HFFc6 (cell line): ENCODE data around the gene TDRD12. TPM values are rescaled to one million over a fixed set of nuclear protein-coding genes. Genes with fewer than 3 reads are reported as not detected.

ENCODE experiments used
- DNase-seq: peaks from one replicate; pipeline ENCODE4 v3.0.0-alpha.2; 2018
- H3K27ac Mint-ChIP-seq: 2 replicates; pipeline ENCODE4 v1.8.0; 2020; ENCODE audit warnings: mild to moderate bottlenecking, mixed read lengths
- H3K27me3 Mint-ChIP-seq: 2 replicates; pipeline ENCODE4 v1.8.0; 2021; ENCODE audit warnings: mild to moderate bottlenecking, moderate library complexity, mixed read lengths; ENCODE audit not compliant: insufficient read depth
- H3K36me3 Mint-ChIP-seq: 2 replicates; pipeline ENCODE4 v1.8.0; 2021; ENCODE audit warnings: low read depth, mixed read lengths
- H3K4me1 Mint-ChIP-seq: 2 replicates; pipeline ENCODE4 v1.8.0; 2020; ENCODE audit warnings: low read depth, mixed read lengths
- H3K4me3 Mint-ChIP-seq: 2 replicates; pipeline ENCODE4 v1.8.0; 2020; ENCODE audit warnings: mild to moderate bottlenecking, moderate library complexity, mixed read lengths
- H3K9me3 Mint-ChIP-seq: 2 replicates; pipeline ENCODE4 v1.8.0; 2020; ENCODE audit warnings: mild to moderate bottlenecking, mixed read lengths
- CTCF ChIP-seq: fragments of 200-600 bp; sonication (generic); IDR thresholded peaks from 2 replicates; pipeline ENCODE4 v1.5.0; 2021; ENCODE audit warnings: antibody characterized with exemption, mild to moderate bottlenecking
- total RNA-seq, 6 experiments: library from RNA; stranded (reverse); fragmentation: NEBNext Ultra II Directional; extraction: Animal tissue kit (Norgen Biotek cat#: 25700); gene quantifications; 2 replicates in 1 of 6; 3 replicates in 5 of 6; pipeline ENCODE4 v1.2.3, GENCODE V29; 2021

TDRD12 gene
- total RNA-seq, 6 experiments from 2014 or later, result 0.07 to 0.31 (median 0.18) TPM; not detected in 1

GRCh38 chr19:32824916-32825608 lies 105.5 kb downstream of the TDRD12 start:
- DNase-seq, result no peak
- no peak overlapping the region for H3K4me3 Mint-ChIP-seq
- H3K36me3 Mint-ChIP-seq, result no peaks in the 10 kb centered on the region
- no peaks in the 10 kb centered on the region for H3K9me3 Mint-ChIP-seq
- peaks cover 1% of the 10 kb centered on the region for H3K4me1 Mint-ChIP-seq
- H3K27me3 Mint-ChIP-seq, result peaks cover 51% of the 10 kb centered on the region
- H3K27ac Mint-ChIP-seq, result no peak overlapping the region
- no peak for TF ChIP-seq CTCF

GRCh38 chr19:32828139-32828538 lies 108.6 kb downstream of the TDRD12 start:
- no peak overlapping the region for H3K4me3 Mint-ChIP-seq
- peaks cover 34% of the 10 kb centered on the region for H3K27me3 Mint-ChIP-seq
- H3K27ac Mint-ChIP-seq, result no peak overlapping the region
- no peaks in the 10 kb centered on the region for H3K36me3 Mint-ChIP-seq
- no peak for TF ChIP-seq CTCF
- H3K4me1 Mint-ChIP-seq, result peaks cover 16% of the 10 kb centered on the region
- H3K9me3 Mint-ChIP-seq, result no peaks in the 10 kb centered on the region
- no peak for DNase-seq

- no peak for TF ChIP-seq CTCF
- H3K4me3 Mint-ChIP-seq, result no peak overlapping the region
- DNase-seq, result no peak
- H3K27ac Mint-ChIP-seq, result no peak overlapping the region
- H3K36me3 Mint-ChIP-seq, result no peaks in the 10 kb centered on the region
- peaks cover 32% of the 10 kb centered on the region for H3K27me3 Mint-ChIP-seq
- H3K4me1 Mint-ChIP-seq, result peaks cover 16% of the 10 kb centered on the region
- H3K9me3 Mint-ChIP-seq, result no peaks in the 10 kb centered on the region
Measured at GRCh38 chr19:32828643-32829344, 109.2 kb downstream of the TDRD12 start.

GRCh38 chr19:32829345-32829896 lies 109.9 kb downstream of the TDRD12 start:
- H3K27me3 Mint-ChIP-seq, result peaks cover 28% of the 10 kb centered on the region
- no peaks in the 10 kb centered on the region for H3K9me3 Mint-ChIP-seq
- no peaks in the 10 kb centered on the region for H3K36me3 Mint-ChIP-seq
- no peak for TF ChIP-seq CTCF
- no peak for DNase-seq
- H3K27ac Mint-ChIP-seq, result no peak overlapping the region
- H3K4me3 Mint-ChIP-seq, result no peak overlapping the region
- H3K4me1 Mint-ChIP-seq, result peaks cover 16% of the 10 kb centered on the region

- H3K4me3 Mint-ChIP-seq, result peak overlapping the region; percentile 70
- H3K36me3 Mint-ChIP-seq, result no peaks in the 10 kb centered on the region
- DNase-seq, result peak; percentile 59
- H3K27ac Mint-ChIP-seq, result peak overlapping the region; percentile 74
- peaks cover 16% of the 10 kb centered on the region for H3K4me1 Mint-ChIP-seq
- H3K9me3 Mint-ChIP-seq, result no peaks in the 10 kb centered on the region
- no peak for TF ChIP-seq CTCF
- peaks cover 25% of the 10 kb centered on the region for H3K27me3 Mint-ChIP-seq
Measured at GRCh38 chr19:32830231-32831014, 110.9 kb downstream of the TDRD12 start.
